Measurements from ENCODE around the gene PEX11G. TPM values are rescaled to one million over a fixed set of nuclear protein-coding genes. Genes with fewer than 3 reads are reported as not detected.

PEX11G gene
- total RNA-seq, 4 donors from 2014 or later: 1.0 to 3.1 (median 1.9) TPM

DNA sequence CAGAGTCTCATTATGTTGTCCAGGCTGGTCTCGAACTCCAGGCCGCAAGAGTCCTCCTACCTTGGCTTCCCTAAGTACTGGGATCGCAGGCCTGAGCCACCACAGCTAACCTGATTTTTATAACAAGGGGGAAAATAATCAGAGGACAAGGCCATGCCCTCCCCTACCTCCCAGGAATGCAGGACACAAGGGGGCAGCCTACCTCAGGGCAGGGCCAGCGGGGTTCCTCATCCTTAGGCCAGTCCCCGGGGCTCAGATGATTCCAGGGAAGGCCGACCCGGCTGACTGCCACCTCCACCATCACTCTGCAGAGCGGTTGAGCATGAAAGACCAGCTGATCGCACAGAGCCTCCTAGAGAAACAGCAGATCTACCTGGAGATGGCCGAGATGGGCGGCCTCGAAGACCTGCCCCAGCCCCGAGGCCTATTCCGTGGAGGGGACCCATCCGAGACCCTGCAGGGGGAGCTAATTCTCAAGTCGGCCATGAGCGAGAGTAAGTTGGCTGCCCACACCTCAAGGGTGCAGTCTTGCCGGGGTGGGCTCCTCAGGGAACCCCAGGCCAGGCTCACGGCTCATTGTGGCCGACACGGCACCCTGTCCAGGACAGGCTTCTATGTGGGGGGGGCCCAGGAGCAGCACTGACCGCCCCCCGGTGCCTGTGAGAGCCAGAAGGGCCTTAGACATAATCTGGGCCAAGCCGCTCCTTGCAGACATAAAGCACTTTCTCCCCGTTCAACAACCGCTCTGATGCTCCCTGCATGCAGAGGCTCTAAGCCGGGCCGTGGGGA is 26.8 kb downstream of the PEX11G start:
- Histone ChIP-seq H3K27ac (no peak overlapping the region), H3K36me3 (peaks cover 0 to 100% of the 10 kb centered on the region in 2 donors), H3K4me3 (no peak overlapping the region), H3K4me1 (no peaks in the 10 kb centered on the region), H3K27me3 (no peaks in the 10 kb centered on the region), H3K9me3 (no peaks in the 10 kb centered on the region)
- 88 to 95% methylated on average over 8 of the region's 28 CpGs for WGBS, 2 donors (ENCODE audit: low coverage in 1 of 2)
- no peak for ATAC-seq
- no peak for TF ChIP-seq POLR2A (IDR thresholded peaks at IDR 0.05)
- TF ChIP-seq POLR2AphosphoS5 (IDR thresholded peaks at IDR 0.05): no peak
- TF ChIP-seq EP300 (IDR thresholded peaks at IDR 0.05): no peak
- TF ChIP-seq, protein P1, sequence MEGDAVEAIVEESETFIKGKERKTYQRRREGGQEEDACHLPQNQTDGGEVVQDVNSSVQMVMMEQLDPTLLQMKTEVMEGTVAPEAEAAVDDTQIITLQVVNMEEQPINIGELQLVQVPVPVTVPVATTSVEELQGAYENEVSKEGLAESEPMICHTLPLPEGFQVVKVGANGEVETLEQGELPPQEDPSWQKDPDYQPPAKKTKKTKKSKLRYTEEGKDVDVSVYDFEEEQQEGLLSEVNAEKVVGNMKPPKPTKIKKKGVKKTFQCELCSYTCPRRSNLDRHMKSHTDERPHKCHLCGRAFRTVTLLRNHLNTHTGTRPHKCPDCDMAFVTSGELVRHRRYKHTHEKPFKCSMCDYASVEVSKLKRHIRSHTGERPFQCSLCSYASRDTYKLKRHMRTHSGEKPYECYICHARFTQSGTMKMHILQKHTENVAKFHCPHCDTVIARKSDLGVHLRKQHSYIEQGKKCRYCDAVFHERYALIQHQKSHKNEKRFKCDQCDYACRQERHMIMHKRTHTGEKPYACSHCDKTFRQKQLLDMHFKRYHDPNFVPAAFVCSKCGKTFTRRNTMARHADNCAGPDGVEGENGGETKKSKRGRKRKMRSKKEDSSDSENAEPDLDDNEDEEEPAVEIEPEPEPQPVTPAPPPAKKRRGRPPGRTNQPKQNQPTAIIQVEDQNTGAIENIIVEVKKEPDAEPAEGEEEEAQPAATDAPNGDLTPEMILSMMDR (IDR thresholded peaks at IDR 0.05): no peak

DNA sequence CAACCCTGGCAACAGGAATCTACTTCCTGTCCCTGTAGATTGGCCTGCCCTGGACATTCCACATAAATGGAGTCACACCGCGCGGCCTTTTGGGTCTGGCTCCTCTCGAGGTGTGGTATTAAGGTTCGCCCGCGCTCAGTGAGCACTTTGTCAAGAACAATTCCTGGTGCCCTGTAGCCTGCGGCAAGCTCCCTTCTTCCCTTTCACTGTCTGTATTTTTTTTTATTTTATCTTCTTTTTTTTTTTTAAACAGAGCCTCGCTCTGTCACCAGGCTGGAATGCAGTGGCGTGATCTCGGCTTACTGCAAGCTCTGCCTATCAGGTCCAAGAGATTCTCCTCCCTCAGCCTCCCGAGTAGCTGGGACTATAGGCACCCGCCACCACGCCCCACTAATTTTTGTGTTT is 28.3 kb downstream of the PEX11G start:
- no peak for TF ChIP-seq EP300 (IDR thresholded peaks at IDR 0.05)
- 79 to 90% methylated on average over 11 to 13 of the region's 14 CpGs for WGBS, 2 donors (ENCODE audit: low coverage in 1 of 2)

DNA sequence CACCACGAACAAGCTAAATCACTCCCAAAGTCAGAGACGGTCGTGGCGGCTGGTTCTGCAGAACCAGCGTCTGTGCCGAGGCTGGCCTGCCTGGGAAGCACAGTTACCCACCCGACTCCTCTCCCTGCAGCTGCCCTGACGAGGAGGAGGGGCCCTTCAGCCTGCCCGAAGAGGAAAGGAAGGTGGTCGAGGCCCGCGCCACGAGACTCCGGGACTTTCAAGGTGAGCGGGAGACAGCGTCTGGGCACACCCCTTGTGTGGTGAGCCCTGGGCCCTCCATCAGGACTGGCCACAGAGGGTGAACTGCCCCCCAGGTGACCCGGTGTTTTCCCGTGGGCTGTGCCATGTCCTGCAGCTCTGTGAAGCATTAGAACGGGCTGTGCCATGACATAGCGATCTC is 29.1 kb downstream of the PEX11G start:
- Histone ChIP-seq H3K9me3 (no peaks in the 10 kb centered on the region), H3K4me1 (no peaks in the 10 kb centered on the region), H3K27ac (no peak overlapping the region), H3K27me3 (no peaks in the 10 kb centered on the region), H3K36me3 (peaks cover 0 to 99% of the 10 kb centered on the region in 2 donors), H3K4me3 (no peak overlapping the region)
- no peak for ATAC-seq
- 80% methylated on average over 1 of the region's 20 CpGs; no CpG with 5 or more reads in 1 of the 2 donors for WGBS, 2 donors (ENCODE audit: low coverage in 1 of 2)
- TF ChIP-seq POLR2AphosphoS5 (IDR thresholded peaks at IDR 0.05) (no peak), POLR2A (IDR thresholded peaks at IDR 0.05) (no peak), EP300 (IDR thresholded peaks at IDR 0.05) (no peak)
- TF ChIP-seq, protein P1 (IDR thresholded peaks at IDR 0.05): no peak

More for the DNA sequence above, 28.3 kb downstream of the PEX11G start:
- Histone ChIP-seq H3K36me3 (peaks cover 0 to 99% of the 10 kb centered on the region in 2 donors), H3K4me1 (no peaks in the 10 kb centered on the region), H3K4me3 (no peak overlapping the region), H3K27me3 (no peaks in the 10 kb centered on the region), H3K9me3 (no peaks in the 10 kb centered on the region), H3K27ac (no peak overlapping the region)
- ATAC-seq: no peak

DNA sequence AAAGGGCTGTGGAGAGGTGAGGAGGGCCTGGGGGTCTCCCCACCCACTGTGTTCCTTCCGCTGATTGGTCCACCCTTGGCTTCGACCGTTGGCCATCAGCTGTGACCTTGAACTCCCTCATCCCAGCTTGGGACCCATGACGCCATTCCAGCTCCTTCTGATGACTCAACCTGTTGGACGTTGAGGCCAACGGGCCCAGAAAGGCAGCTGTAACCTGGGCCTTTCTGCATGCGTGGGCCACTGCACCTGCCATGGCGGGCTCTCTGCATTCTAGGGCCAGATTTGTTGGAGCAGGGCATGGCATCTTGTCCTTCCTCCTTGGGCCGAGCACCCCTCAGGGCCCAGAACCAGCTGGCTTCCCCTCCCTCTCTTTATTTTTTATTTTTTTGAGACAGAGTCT is 30.2 kb downstream of the PEX11G start:
- no peak for ATAC-seq
- H3K36me3 ChIP-seq: peaks cover 0 to 99% of the 10 kb centered on the region in 2 donors
- WGBS, 2 donors (ENCODE audit: low coverage in 1 of 2): 93 to 100% methylated on average over 1 to 6 of the region's 9 CpGs
- H3K4me1 ChIP-seq: no peaks in the 10 kb centered on the region
- H3K9me3 ChIP-seq: no peaks in the 10 kb centered on the region
- TF ChIP-seq POLR2A (IDR thresholded peaks at IDR 0.05): no peak
- TF ChIP-seq, protein P1 (IDR thresholded peaks at IDR 0.05): no peak
- no peak for TF ChIP-seq POLR2AphosphoS5 (IDR thresholded peaks at IDR 0.05)
- no peak for TF ChIP-seq EP300 (IDR thresholded peaks at IDR 0.05)
- no peaks in the 10 kb centered on the region for H3K27me3 ChIP-seq
- no peak overlapping the region for H3K4me3 ChIP-seq
- H3K27ac ChIP-seq: no peak overlapping the region

DNA sequence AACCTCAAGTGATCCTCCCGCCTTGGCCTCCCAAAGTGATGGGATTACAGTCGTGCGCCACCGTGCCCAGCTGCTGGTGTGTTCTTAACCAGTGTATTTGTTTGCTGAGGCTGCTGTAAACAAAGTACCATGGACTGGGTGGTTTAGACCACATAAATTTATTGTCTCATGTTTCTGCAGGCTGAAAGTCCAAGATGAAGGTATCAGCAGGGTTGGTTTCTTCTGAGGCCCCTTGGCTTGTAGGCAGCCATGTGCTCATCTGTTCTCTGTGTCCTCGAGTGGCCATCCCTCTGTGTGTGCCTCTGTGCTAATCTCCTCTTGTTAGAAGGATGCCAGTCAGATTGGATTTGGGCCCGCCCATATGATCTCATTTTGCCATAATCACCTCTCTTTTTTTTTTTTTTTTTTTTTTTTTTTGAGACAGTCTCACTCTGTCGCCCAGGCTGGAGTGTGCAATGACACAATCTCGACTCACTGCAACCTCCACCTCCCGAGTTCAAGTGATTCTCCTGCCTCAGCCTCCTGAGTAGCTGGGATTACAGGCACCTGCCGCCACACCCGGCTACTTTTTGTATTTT is 31.8 kb downstream of the PEX11G start:
- Histone ChIP-seq H3K27me3 (no peaks in the 10 kb centered on the region), H3K4me1 (no peaks in the 10 kb centered on the region), H3K4me3 (no peak overlapping the region), H3K27ac (no peak overlapping the region), H3K9me3 (no peaks in the 10 kb centered on the region), H3K36me3 (peaks cover 0 to 95% of the 10 kb centered on the region in 2 donors)
- WGBS, 2 donors (ENCODE audit: low coverage in 1 of 2): 95 to 100% methylated on average over 1 to 9 of the region's 11 CpGs
- no peak for TF ChIP-seq EP300 (IDR thresholded peaks at IDR 0.05)
- TF ChIP-seq, protein P1 (IDR thresholded peaks at IDR 0.05): no peak
- no peak for ATAC-seq

Data from gastroesophageal sphincter (tissue), 4 donors.